ENCODE data around the gene PPP4R4. TPM values are rescaled to one million over a fixed set of nuclear protein-coding genes. Genes with fewer than 3 reads are reported as not detected.

PPP4R4 gene
- total and polyA plus RNA-seq, 8 donors: 0.43 to 3.7 (median 0.62) TPM

GRCh38 chr14:94176808-94177207 lies 2.7 kb downstream of the PPP4R4 start:
- intact Hi-C loops (cut with DNase I): no loop called here
- no peak for TF ChIP-seq CTCF (IDR thresholded peaks at IDR 0.05)
- H3K27me3 ChIP-seq: peaks cover 33 to 84% of the 10 kb centered on the region in 2 donors

GRCh38 chr14:94177806-94178205 lies 3.7 kb downstream of the PPP4R4 start:
- H3K4me3 ChIP-seq: no peak overlapping the region
- ATAC-seq (no peak), DNase-seq (no peak)
- H3K36me3 ChIP-seq: no peaks in the 10 kb centered on the region
- no peaks in the 10 kb centered on the region for H3K9me3 ChIP-seq
- no peak overlapping the region for H3K27ac ChIP-seq
- peaks cover 33 to 81% of the 10 kb centered on the region in 2 donors for H3K27me3 ChIP-seq
- H3K4me1 ChIP-seq: peaks cover 0 to 32% of the 10 kb centered on the region in 2 donors
- TF ChIP-seq CTCF (IDR thresholded peaks at IDR 0.05): no peak
- intact Hi-C loops (cut with DNase I): no loop called here

More at GRCh38 chr14:94176808-94177207, 2.7 kb downstream of the PPP4R4 start:
- Histone ChIP-seq H3K27ac (no peak overlapping the region), H3K4me3 (no peak overlapping the region), H3K9me3 (no peaks in the 10 kb centered on the region), H3K36me3 (no peaks in the 10 kb centered on the region), H3K4me1 (peaks cover 0 to 32% of the 10 kb centered on the region in 2 donors)
- DNase-seq: no peak
- ATAC-seq: no peak

- DNase-seq (no peak), ATAC-seq (no peak)
- Histone ChIP-seq H3K4me1 (peaks cover 0 to 23% of the 10 kb centered on the region in 2 donors), H3K9me3 (no peaks in the 10 kb centered on the region), H3K27ac (no peak overlapping the region), H3K36me3 (no peaks in the 10 kb centered on the region), H3K27me3 (peaks cover 33 to 69% of the 10 kb centered on the region in 2 donors), H3K4me3 (no peak overlapping the region)
- intact Hi-C loops (cut with DNase I): no loop called here
- no peak for TF ChIP-seq CTCF (IDR thresholded peaks at IDR 0.05)
These were observed 5.1 kb downstream of the PPP4R4 start for GRCh38 chr14:94179244-94179643.

- peaks cover 0 to 8% of the 10 kb centered on the region in 2 donors for H3K4me1 ChIP-seq
- no peaks in the 10 kb centered on the region for H3K36me3 ChIP-seq
- peak; percentile 43 to 56 for TF ChIP-seq CTCF (IDR thresholded peaks at IDR 0.05)
- H3K9me3 ChIP-seq: no peaks in the 10 kb centered on the region
- intact Hi-C loops (cut with DNase I): no loop called here
- no peak overlapping the region for H3K4me3 ChIP-seq
- ATAC-seq (peak; percentile 91), DNase-seq (no peak)
- no peak overlapping the region for H3K27ac ChIP-seq
- peaks cover 22 to 62% of the 10 kb centered on the region in 2 donors for H3K27me3 ChIP-seq
These were observed 6.6 kb downstream of the PPP4R4 start for GRCh38 chr14:94180655-94181271.

- intact Hi-C loops (cut with DNase I): no loop called here
- no peak for DNase-seq
- H3K27ac ChIP-seq: no peak overlapping the region
- no peak overlapping the region for H3K4me3 ChIP-seq
- peaks cover 0 to 7% of the 10 kb centered on the region in 2 donors for H3K4me1 ChIP-seq
- TF ChIP-seq CTCF (IDR thresholded peaks at IDR 0.05): no peak
- no peaks in the 10 kb centered on the region for H3K9me3 ChIP-seq
- no peaks in the 10 kb centered on the region for H3K36me3 ChIP-seq
- ATAC-seq: no peak
- peaks cover 18 to 52% of the 10 kb centered on the region in 2 donors for H3K27me3 ChIP-seq
These were observed 7.7 kb downstream of the PPP4R4 start for GRCh38 chr14:94181835-94182234.
